OCI-LY7 (cell line): ENCODE measurements around the gene METTL17. TPM values are rescaled to one million over a fixed set of nuclear protein-coding genes. Genes with fewer than 3 reads are reported as not detected.
"Not testable (repeated sequence)": the region's sequence is repeated elsewhere in the genome, so short reads cannot be mapped to it uniquely, and the experiment has no call there.

Experiments
- Bru-seq: library from RNA; stranded (reverse); fragments of 400-500 nt; gene quantifications from one replicate; lab custom pipeline; 2021; lab: Mats Ljungman, UMichigan
- BruChase-seq, 2 experiments: library from RNA; stranded (reverse); fragments of 400-500 nt; gene quantifications; one replicate each; lab custom pipeline; 2021; lab: Mats Ljungman, UMichigan
- BruUV-seq: library from RNA; stranded (reverse); fragments of 400-500 nt; replicated peaks from 2 replicates; lab custom pipeline; 2021; lab: Mats Ljungman, UMichigan
- CTCF ChIA-PET: fragments of 300-600 bp; sonication (Branson Sonifier 250); formaldehyde crosslinking; loops from one replicate; lab custom pipeline; 2022; ENCODE audit warnings: antibody characterized with exemption; ENCODE audit not compliant: unreplicated experiment; lab: Charles Lee
- POLR2A ChIA-PET: fragments of 300-600 bp; sonication (Branson Sonifier 250); formaldehyde crosslinking; loops from one replicate; lab custom pipeline; 2022; ENCODE audit warnings: antibody characterized with exemption; lab: Charles Lee
- DNase-seq: peaks from one replicate; pipeline ENCODE4 v3.0.0-alpha.2; 2015; ENCODE audit warnings: low spot score
- H2AFZ ChIP-seq: fragments of 200-600 bp; sonication (generic), shearing (Covaris generic); 2 replicates; pipeline ENCODE4 v1.6.1; 2014; ENCODE audit warnings: mild to moderate bottlenecking, antibody characterized with exemption, low read length, moderate library complexity
- H3K27ac ChIP-seq: fragments of 200-600 bp; sonication (generic); 2 replicates; pipeline ENCODE4 v1.5.1; 2014; ENCODE audit warnings: mixed run types, low read depth, mild to moderate bottlenecking, moderate library complexity, low read length, inconsistent platforms; ENCODE audit not compliant: poor library complexity, severe bottlenecking
- H3K36me3 ChIP-seq: fragments of 200-600 bp; sonication (generic); 2 replicates; pipeline ENCODE4 v1.6.1; 2014; ENCODE audit warnings: mild to moderate bottlenecking, antibody characterized with exemption, low read length, moderate library complexity, mixed read lengths; ENCODE audit not compliant: insufficient read depth
- H3K4me1 ChIP-seq: fragments of 200-600 bp; sonication (generic); 2 replicates; pipeline ENCODE4 v1.5.1; 2014; ENCODE audit warnings: mild to moderate bottlenecking, low read length; ENCODE audit not compliant: insufficient read depth, poor library complexity, severe bottlenecking
- H3K4me2 ChIP-seq: fragments of 200-600 bp; sonication (generic); 2 replicates; pipeline ENCODE4 v1.6.1; 2014; ENCODE audit warnings: mild to moderate bottlenecking, low read length
- H3K4me3 ChIP-seq: fragments of 200-600 bp; sonication (generic); 2 replicates; pipeline ENCODE4 v1.5.1; 2014; ENCODE audit warnings: mild to moderate bottlenecking, low read depth, low read length; ENCODE audit not compliant: poor library complexity, severe bottlenecking
- H3K79me2 ChIP-seq: fragments of 200-600 bp; sonication (generic); 2 replicates; pipeline ENCODE4 v1.6.1; 2016; ENCODE audit warnings: low read depth, mild to moderate bottlenecking, low read length, moderate library complexity, mixed read lengths; ENCODE audit not compliant: insufficient read depth
- H3K9me2 ChIP-seq: fragments of 200-600 bp; sonication (generic); 2 replicates; pipeline ENCODE4 v1.6.1; 2016; ENCODE audit warnings: mild to moderate bottlenecking, low read length, mixed read lengths; ENCODE audit not compliant: insufficient read depth
- H3K9me3 ChIP-seq: fragments of 200-600 bp; sonication (generic); 2 replicates; pipeline ENCODE4 v1.6.1; 2014; ENCODE audit warnings: mild to moderate bottlenecking, mixed run types, low read length, mixed read lengths
- H4K20me1 ChIP-seq: fragments of 200-600 bp; sonication (generic); 2 replicates; pipeline ENCODE4 v1.6.1; 2014; ENCODE audit warnings: mild to moderate bottlenecking, antibody characterized with exemption, low read length, moderate library complexity, mixed read lengths; ENCODE audit not compliant: insufficient read depth
- EZH2phosphoT487 ChIP-seq: fragments of 200-600 bp; sonication (generic); IDR thresholded peaks from 2 replicates; pipeline ENCODE4 v1.6.1; 2018; ENCODE audit warnings: low read depth, borderline replicate concordance, mild to moderate bottlenecking, mixed run types, antibody characterized with exemption, low read length, moderate library complexity, mixed read lengths
- intact Hi-C: fragments of 100-400 bp; cut with micrococcal nuclease; formaldehyde crosslinking; loops from one replicate; pipeline ENCODE4 v1.10.0; 2022; ENCODE audit not compliant: unreplicated experiment
- long read RNA-seq: library from polyadenylated mRNA; stranded (forward); transcript quantifications from one replicate; pipeline ENCODE4 v2.0.0, GENCODE V29; 2022
- total RNA-seq, 2 experiments: library from RNA; depleted of rRNA in 1 of 2; stranded (reverse); fragments of >200 nt in 1 of 2; shearing (Covaris generic) in 1 of 2; gene quantifications; 2 replicates each; pipeline ENCODE4 v1.2.3, GENCODE V29; 2014 to 2022
- TF ChIP-seq, protein P1 (sequence below): fragments of 200-600 bp; sonication (generic); conservative IDR thresholded peaks from 2 replicates; pipeline ENCODE4 v1.5.1; 2014; ENCODE audit warnings: mild to moderate bottlenecking, antibody characterized with exemption, low read length, moderate library complexity, mixed read lengths

The METTL17 gene, protein sequence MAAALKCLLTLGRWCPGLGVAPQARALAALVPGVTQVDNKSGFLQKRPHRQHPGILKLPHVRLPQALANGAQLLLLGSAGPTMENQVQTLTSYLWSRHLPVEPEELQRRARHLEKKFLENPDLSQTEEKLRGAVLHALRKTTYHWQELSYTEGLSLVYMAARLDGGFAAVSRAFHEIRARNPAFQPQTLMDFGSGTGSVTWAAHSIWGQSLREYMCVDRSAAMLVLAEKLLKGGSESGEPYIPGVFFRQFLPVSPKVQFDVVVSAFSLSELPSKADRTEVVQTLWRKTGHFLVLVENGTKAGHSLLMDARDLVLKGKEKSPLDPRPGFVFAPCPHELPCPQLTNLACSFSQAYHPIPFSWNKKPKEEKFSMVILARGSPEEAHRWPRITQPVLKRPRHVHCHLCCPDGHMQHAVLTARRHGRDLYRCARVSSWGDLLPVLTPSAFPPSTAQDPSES
- total RNA-seq (2014; rRNA removed; shearing (Covaris generic)) (103 and 117 TPM in 2 replicates), total RNA-seq (2022) (92.0 and 105 TPM in 2 replicates), Bru-seq, nascent RNA (percentile 87 among the genes with signal in this experiment), BruChase-seq, experiment 1, labeled RNA remaining after a 6-hour chase (percentile 92 among the genes with signal in this experiment), BruChase-seq, experiment 2, labeled RNA remaining after a 2-hour chase (percentile 89 among the genes with signal in this experiment)
- long read RNA-seq, transcript METTL17-216 (13 exons, 1,605 nt): minor isoform, 7 of 78 reads
- long read RNA-seq, transcript METTL17-201 (14 exons, 1,749 nt): major isoform, 30 of 78 reads
- long read RNA-seq, transcript METTL17-202 (13 exons, 1,586 nt): minor isoform, 13 of 78 reads
- long read RNA-seq, partial matches to known transcripts: 9 of 78 reads
- long read RNA-seq, other reads (novel, unspliced or antisense): 15 of 78 reads

DNA sequence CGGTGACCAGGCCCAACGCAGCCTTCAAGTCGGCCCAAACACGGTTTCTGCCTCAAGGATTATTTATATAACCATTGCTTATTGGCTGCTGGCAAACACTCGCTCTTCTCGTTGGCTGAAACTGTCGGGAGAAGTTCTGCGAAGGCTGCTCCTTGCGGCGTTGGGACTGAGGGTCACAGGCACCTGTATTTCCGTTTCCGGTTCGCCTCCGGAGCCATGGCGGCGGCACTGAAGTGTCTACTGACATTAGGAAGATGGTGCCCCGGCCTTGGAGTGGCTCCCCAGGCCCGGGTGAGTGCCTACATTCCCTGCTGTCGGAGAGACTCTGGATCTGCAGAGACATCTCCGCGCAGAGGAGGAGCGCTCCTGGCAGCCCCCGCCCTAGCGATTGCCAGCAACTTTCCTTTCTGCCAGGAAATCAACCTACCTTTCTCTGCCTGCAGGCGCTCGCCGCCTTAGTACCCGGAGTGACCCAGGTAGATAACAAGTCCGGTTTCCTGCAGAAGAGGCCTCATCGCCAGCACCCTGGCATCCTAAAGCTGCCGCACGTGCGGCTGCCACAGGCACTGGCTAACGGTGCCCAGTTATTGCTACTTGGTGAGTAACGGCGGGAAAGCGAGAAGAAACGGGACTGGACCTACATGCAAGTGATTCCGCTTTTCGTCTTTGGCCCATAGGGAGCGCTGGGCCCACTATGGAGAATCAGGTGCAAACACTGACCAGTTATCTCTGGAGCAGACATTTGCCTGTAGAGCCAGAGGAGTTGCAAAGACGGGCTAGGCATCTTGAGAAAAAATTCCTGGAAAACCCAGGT, at the start of gene METTL17:
Gene METTL17, plus strand, starts transcription at position 194 of the 814 bp plus-strand sequence. Its CDS starts 23 bp downstream, at position 217.
- H3K4me1 ChIP-seq: peaks cover 24% of the 10 kb centered on the region
- H3K79me2 ChIP-seq: peaks cover 27% of the 10 kb centered on the region
- TSS peak; percentile 74 for BruUV-seq
- H3K9me3 ChIP-seq: no peaks in the 10 kb centered on the region
- no peaks in the 10 kb centered on the region for H3K9me2 ChIP-seq
- peak within 1 kb of the TSS; percentile 83 for H3K4me2 ChIP-seq
- H3K4me3 ChIP-seq: peak within 1 kb of the TSS; percentile 89
- peaks cover 39% of the 10 kb centered on the region for H3K36me3 ChIP-seq
- peak within 1 kb of the TSS; percentile 65 for H3K27ac ChIP-seq
- ChIA-PET POLR2A (no interaction called here), CTCF (interaction anchor here (1.4 kb wide), 1 partner anchor 19 kb away, joined by 4 read pairs; no protein-coding TSS in a partner anchor)
- no peaks in the 10 kb centered on the region for H4K20me1 ChIP-seq
- H2AFZ ChIP-seq: peak within 1 kb of the TSS; percentile 97
- TF ChIP-seq EZH2phosphoT487: no peak
- TF ChIP-seq, protein P1, sequence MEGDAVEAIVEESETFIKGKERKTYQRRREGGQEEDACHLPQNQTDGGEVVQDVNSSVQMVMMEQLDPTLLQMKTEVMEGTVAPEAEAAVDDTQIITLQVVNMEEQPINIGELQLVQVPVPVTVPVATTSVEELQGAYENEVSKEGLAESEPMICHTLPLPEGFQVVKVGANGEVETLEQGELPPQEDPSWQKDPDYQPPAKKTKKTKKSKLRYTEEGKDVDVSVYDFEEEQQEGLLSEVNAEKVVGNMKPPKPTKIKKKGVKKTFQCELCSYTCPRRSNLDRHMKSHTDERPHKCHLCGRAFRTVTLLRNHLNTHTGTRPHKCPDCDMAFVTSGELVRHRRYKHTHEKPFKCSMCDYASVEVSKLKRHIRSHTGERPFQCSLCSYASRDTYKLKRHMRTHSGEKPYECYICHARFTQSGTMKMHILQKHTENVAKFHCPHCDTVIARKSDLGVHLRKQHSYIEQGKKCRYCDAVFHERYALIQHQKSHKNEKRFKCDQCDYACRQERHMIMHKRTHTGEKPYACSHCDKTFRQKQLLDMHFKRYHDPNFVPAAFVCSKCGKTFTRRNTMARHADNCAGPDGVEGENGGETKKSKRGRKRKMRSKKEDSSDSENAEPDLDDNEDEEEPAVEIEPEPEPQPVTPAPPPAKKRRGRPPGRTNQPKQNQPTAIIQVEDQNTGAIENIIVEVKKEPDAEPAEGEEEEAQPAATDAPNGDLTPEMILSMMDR: peak; percentile 75
- peak; percentile 97 for DNase-seq
- intact Hi-C loops: no loop called here

DNA sequence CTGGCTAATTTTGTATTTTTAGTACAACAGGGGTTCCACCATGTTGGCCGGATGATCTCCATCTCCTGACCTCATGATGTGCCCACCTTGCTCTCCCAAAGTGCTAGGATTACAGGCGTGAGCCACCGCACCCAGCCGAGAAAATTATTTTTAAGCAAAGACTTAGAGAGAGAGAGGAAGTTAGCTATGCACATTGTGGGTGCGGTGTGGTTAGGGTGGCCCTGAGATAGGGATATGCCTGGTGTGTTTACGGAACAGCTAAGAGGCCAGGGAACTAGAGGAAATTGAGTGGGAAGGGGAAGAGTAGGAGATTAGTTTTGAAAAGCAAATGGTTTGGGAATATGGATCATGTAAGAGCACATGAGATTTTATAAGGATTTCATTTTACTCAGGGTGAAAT, 44.6 kb upstream of the METTL17 start:
- H3K4me1 ChIP-seq, H3K79me2 ChIP-seq, H3K9me2 ChIP-seq, POLR2A ChIA-PET, H3K36me3 ChIP-seq, H3K27ac ChIP-seq, intact Hi-C loops, H3K9me3 ChIP-seq, H4K20me1 ChIP-seq, H3K4me2 ChIP-seq, CTCF ChIA-PET, H3K4me3 ChIP-seq, DNase-seq, H2AFZ ChIP-seq, BruUV-seq: not testable (repeated sequence)

DNA sequence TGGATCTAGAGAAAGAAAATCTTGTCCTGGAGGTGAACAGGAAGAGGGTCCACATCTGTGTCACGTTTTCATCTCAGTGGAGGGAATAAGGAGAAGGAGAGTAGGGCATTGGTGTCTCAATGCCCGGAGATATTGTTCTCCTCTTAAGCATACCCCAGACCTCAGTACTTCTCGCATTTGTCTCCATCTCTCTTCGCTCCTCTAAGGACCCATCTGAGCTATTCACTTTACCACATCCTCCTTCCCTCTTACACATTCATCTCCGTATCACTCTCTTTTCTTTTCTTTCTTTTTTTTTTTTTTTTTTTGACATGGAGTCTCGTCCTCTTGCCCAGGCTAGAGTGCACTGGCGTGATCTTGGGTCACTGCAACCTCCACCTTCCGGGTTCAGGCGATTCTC, 43.1 kb upstream of the METTL17 start:
- CTCF ChIA-PET: not testable (repeated sequence)

DNA sequence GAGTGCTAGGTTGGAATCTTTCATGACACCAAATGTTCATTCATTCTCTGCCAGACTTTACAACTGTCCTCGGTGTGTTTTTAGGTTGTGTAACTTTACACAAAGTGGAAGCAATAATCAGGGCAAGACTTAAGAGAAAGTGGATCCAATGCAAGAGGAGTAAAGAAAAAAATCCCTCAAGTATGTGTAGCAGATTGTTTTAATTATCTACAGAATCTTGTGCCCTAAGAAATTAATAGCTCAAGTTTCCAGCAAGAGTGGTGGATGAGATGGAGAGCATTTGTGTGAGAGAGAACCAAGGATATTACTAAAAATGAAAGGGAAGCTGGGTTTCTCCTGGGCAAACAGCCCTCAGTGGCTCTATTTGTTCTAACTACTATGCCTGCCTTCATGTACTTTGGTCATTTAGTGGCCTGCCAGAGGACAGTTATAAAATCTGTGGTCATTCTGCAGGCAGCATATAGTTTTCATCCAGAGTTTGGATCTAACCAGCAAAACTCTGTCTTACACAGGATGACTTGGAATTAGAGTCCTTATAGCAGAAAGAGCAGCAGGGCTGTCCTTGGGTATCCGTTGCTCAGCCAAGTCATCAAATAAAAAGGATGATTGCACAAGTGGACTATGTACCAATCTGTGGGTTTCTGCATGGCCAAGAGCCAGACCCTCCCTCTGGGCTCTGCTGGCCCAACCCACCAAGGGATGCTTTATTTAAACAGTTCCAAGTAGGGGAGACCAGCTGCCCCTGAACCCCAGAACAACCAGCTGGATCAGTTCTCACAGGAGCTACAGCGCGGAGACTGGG, 34.8 kb upstream of the METTL17 start, which contains the start of gene RNASE2:
Gene RNASE2, plus strand, starts transcription at position 752 of the 802 bp plus-strand sequence. CDS start 285 bp downstream, outside the sequence.
- H3K4me2 ChIP-seq, H3K36me3 ChIP-seq, intact Hi-C loops, POLR2A ChIA-PET, H3K4me3 ChIP-seq, H3K27ac ChIP-seq, H3K79me2 ChIP-seq, BruUV-seq, H4K20me1 ChIP-seq, DNase-seq, H3K9me2 ChIP-seq, CTCF ChIA-PET, H3K4me1 ChIP-seq, H2AFZ ChIP-seq, H3K9me3 ChIP-seq: not testable (repeated sequence)

More for the DNA sequence above, 43.1 kb upstream of the METTL17 start:
- H3K4me3 ChIP-seq, DNase-seq, H3K79me2 ChIP-seq, H3K9me3 ChIP-seq, POLR2A ChIA-PET, H2AFZ ChIP-seq, intact Hi-C loops, H3K9me2 ChIP-seq, BruUV-seq, H4K20me1 ChIP-seq, H3K4me1 ChIP-seq, H3K4me2 ChIP-seq, H3K27ac ChIP-seq, H3K36me3 ChIP-seq: not testable (repeated sequence)
